ENCODE results near the gene PLS3. TPM values are rescaled to one million over a fixed set of nuclear protein-coding genes. Genes with fewer than 3 reads are reported as not detected.

PLS3 gene
- total RNA-seq, 4 donors from 2014 or later, result 76.8 to 84.0 (median 80.8) TPM

DNA sequence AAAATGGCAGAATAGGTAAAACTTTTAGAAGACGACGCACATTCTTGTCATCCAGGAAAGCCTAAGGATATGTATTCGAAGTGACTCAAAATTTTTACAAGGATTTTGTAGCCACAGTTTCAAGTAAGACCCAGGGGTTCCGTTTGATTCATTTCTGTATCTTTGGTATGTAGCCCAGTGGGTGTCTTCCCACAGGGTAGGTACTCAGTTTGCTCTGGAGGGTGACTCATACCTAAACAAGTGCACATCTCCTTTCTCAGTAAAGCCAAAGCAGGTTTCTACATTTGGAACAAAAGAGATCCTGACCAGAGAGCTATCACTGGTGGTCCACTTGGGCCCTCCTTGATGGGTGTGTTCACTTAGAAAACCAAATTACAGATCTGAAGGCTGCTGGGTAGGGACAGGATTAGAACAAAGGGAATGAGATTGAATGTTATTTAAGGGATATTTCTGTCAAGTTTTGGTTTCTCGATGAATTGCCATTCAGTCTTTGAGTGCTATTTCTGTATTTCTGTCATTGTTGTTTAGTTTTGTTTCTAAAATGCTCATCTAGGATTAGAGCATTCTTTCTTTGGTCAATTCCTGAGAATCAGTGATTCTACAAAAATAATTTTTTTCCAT is 56.1 kb downstream of the PLS3 start:
- H3K9me3 ChIP-seq, result no peaks in the 10 kb centered on the region
- H3K27ac ChIP-seq (replicated peaks in 1 of 4), result peak overlapping the region; percentile 73 to 82 (median 82)
- no peaks in the 10 kb centered on the region for H3K36me3 ChIP-seq
- 40% methylated on average over 5 of the region's 5 CpGs for WGBS
- H3K4me1 ChIP-seq, result peaks cover 4 to 58% (median 44%) of the 10 kb centered on the region in 4 donors
- no peak overlapping the region for H3K4me3 ChIP-seq
- intact Hi-C loops (cut with DNase I), result no loop called here
- no peaks in the 10 kb centered on the region for H3K27me3 ChIP-seq
- TF ChIP-seq, protein P1, sequence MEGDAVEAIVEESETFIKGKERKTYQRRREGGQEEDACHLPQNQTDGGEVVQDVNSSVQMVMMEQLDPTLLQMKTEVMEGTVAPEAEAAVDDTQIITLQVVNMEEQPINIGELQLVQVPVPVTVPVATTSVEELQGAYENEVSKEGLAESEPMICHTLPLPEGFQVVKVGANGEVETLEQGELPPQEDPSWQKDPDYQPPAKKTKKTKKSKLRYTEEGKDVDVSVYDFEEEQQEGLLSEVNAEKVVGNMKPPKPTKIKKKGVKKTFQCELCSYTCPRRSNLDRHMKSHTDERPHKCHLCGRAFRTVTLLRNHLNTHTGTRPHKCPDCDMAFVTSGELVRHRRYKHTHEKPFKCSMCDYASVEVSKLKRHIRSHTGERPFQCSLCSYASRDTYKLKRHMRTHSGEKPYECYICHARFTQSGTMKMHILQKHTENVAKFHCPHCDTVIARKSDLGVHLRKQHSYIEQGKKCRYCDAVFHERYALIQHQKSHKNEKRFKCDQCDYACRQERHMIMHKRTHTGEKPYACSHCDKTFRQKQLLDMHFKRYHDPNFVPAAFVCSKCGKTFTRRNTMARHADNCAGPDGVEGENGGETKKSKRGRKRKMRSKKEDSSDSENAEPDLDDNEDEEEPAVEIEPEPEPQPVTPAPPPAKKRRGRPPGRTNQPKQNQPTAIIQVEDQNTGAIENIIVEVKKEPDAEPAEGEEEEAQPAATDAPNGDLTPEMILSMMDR (IDR thresholded peaks at IDR 0.05), result no peak
- no peak for TF ChIP-seq POLR2AphosphoS5 (IDR thresholded peaks at IDR 0.05)
- no peak for TF ChIP-seq POLR2A (IDR thresholded peaks at IDR 0.05; ENCODE audit: low read depth)
- no peak for TF ChIP-seq EP300 (IDR thresholded peaks at IDR 0.05)
- DNase-seq (ENCODE audit: extremely low spot score), result no peak

DNA sequence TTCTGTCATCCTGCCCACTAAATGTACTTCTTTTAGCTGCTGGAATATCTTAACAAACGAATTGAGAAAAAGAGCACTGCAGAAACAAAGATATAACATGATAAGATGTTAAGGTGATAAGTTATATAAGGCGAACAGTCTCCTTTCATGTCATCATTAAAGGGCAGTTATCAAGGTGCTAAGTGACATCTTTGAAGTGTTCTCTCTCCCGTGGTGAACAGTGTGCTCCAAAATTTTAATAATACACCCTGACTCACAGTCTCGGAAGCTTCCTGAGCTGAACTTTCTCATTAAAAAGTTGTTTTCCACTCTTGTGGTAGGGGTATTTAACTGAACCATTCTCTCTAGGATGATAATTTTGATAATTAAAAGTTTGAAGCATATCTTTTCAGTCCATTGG is 61.6 kb downstream of the PLS3 start:
- no peak for DNase-seq (ENCODE audit: extremely low spot score)
- H3K4me3 ChIP-seq, result no peak overlapping the region
- H3K27ac ChIP-seq (replicated peaks in 1 of 4), result peak overlapping the region; percentile 38 to 76 (median 68)
- H3K36me3 ChIP-seq, result no peaks in the 10 kb centered on the region
- H3K4me1 ChIP-seq, result peaks cover 4 to 60% (median 44%) of the 10 kb centered on the region in 4 donors
- WGBS, result 35% methylated on average over 4 of the region's 4 CpGs
- TF ChIP-seq EP300 (IDR thresholded peaks at IDR 0.05) (no peak), POLR2AphosphoS5 (IDR thresholded peaks at IDR 0.05) (peak in 1 of 2 donors; percentile 47)
- intact Hi-C loops (cut with DNase I), result loop anchor here (5.0 kb wide), 1 partner anchor 60 kb away; the partner anchor contains the start of gene PLS3
- H3K27me3 ChIP-seq, result no peaks in the 10 kb centered on the region
- H3K9me3 ChIP-seq, result no peaks in the 10 kb centered on the region

DNA sequence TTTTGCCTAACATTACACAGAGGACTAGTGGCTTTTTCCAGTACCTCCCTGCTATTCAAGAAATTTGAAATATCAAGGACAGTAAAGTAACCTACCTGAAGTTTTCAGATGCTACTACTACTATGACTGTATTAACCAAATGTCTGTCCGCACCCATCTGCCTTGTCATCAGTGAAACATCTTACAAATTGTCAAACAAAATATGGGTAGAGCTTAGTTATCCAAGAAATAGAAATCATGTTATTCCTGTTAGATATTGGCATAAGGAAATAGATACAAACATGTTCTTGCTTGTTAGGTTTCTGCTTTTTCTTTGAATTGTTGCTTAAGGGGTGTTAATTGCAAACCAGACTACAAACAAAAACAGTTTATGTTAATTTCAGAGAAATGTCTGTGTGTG is 63.9 kb downstream of the PLS3 start:
- intact Hi-C loops (cut with DNase I), result loop anchor here (5.0 kb wide), 1 partner anchor 63 kb away; the partner anchor contains the start of gene PLS3
- Histone ChIP-seq H3K27ac (replicated peaks in 1 of 4) (peak overlapping the region; percentile 58 to 76 (median 70)), H3K27me3 (no peaks in the 10 kb centered on the region), H3K36me3 (no peaks in the 10 kb centered on the region), H3K4me1 (peaks cover 0 to 76% (median 50%) of the 10 kb centered on the region in 4 donors), H3K4me3 (no peak overlapping the region), H3K9me3 (no peaks in the 10 kb centered on the region)
- DNase-seq (ENCODE audit: extremely low spot score), result no peak
- 76% methylated on average over 1 of the region's 1 CpG for WGBS
- no peak for TF ChIP-seq POLR2A (IDR thresholded peaks at IDR 0.05; ENCODE audit: low read depth)
- TF ChIP-seq, protein P1 (IDR thresholded peaks at IDR 0.05), result no peak
- TF ChIP-seq EP300 (IDR thresholded peaks at IDR 0.05), result no peak
- TF ChIP-seq POLR2AphosphoS5 (IDR thresholded peaks at IDR 0.05), result no peak

DNA sequence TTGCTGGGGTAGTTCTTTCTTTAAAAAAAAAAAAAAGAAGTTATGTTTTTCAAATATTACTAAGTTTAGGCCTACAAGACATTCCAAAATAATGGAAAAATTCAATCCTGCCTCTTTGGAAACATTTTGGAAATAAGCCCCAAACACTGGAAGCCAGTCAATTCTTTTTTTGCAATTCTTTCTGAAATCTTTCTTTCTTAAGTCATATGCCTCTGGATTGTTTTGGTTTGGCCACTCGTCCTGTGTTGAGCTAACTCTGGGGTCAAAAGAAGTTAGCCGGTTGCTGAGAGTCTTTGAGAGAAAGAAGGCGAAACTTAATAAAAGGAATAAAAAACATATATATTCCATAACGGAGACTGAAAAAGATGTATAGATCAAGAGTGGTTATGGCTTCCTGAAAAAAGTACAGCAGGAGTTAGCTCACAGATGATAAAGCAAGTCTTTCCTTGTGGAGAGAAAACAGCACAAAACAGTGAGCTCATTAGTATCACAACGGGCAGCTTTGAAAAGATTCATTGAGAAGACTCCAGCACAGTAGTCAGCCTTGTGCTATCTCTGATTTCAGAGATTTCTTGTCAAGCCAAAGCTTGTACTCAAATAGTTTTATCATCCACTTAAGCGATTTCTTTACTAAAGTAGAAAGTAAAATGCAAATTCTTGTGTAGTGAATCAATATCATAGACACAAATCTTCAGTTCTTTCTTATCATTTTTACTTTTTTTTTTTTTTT is 64.8 kb downstream of the PLS3 start:
- intact Hi-C loops (cut with DNase I), result no loop called here
- DNase-seq (ENCODE audit: extremely low spot score), result no peak
- WGBS, result 29% methylated on average over 6 of the region's 6 CpGs
- TF ChIP-seq EP300 (IDR thresholded peaks at IDR 0.05), result no peak
- peak in 1 of 2 donors; percentile 15 for TF ChIP-seq POLR2AphosphoS5 (IDR thresholded peaks at IDR 0.05)
- Histone ChIP-seq H3K4me3 (no peak overlapping the region), H3K27ac (replicated peaks in 1 of 4) (peak overlapping the region; percentile 58 to 76 (median 70)), H3K9me3 (no peaks in the 10 kb centered on the region), H3K27me3 (no peaks in the 10 kb centered on the region), H3K36me3 (no peaks in the 10 kb centered on the region), H3K4me1 (peaks cover 0 to 82% (median 55%) of the 10 kb centered on the region in 4 donors)

DNA sequence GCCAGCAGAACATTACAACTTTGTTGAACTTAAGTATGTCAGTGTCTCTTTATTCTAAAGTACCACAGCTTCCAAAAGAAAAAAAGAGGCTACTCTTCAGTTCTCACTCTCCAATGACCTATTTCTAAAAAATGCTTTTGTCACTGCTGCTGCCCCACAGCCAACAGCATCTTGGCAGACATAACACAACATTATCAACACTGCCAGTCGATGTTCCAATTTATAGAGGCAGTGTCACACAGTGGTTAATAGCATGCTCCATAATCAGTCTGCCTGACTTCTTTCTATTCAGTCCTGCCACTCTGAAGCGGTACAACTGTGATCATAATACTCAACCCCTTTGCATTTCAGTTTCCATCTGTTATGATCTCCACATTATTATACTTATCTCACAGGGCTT is 69.2 kb downstream of the PLS3 start:
- 65% methylated on average over 2 of the region's 2 CpGs for WGBS
- Histone ChIP-seq H3K27me3 (no peaks in the 10 kb centered on the region), H3K36me3 (peaks cover 0 to 3% (median 0%) of the 10 kb centered on the region in 4 donors), H3K9me3 (no peaks in the 10 kb centered on the region), H3K27ac (replicated peaks in 1 of 4) (peak overlapping the region in 3 of 4 donors; percentile 30 to 38 (median 38)), H3K4me3 (no peak overlapping the region), H3K4me1 (peaks cover 0 to 55% (median 43%) of the 10 kb centered on the region in 4 donors)
- intact Hi-C loops (cut with DNase I), result no loop called here
- TF ChIP-seq EP300 (IDR thresholded peaks at IDR 0.05) (no peak), POLR2AphosphoS5 (IDR thresholded peaks at IDR 0.05) (no peak), POLR2A (IDR thresholded peaks at IDR 0.05; ENCODE audit: low read depth) (no peak)
- TF ChIP-seq, protein P1 (IDR thresholded peaks at IDR 0.05), result no peak
- DNase-seq (ENCODE audit: extremely low spot score), result no peak
